ENCODE measurements around the gene HSD11B2.

HSD11B2 gene

DNA sequence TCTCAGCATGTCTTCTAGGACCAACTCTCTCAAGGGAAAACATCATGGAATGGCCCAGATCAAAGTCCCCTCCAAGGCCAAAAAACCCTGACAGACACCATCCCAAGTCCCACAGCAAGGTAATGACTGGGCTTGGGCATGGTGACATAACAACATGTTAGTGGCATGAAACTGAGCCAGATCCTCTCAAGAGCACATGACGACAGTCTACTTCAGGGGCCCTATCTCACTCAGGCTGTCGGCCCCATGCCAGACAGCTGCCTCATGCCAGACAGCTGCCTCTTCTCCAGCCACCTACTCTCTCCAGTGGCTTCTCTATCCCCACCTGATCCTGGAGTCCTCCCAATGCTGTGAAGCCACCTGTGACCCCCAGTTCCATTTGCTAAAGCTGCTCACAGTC lies 18.4 kb downstream of the HSD11B2 start:
- H3K27ac ChIP-seq (ENCODE audit: low read depth, low read length): no peak overlapping the region
- H3K9ac ChIP-seq (ENCODE audit: low read length in 5 of 5): peak overlapping the region in 2 of 5 donors; percentile 27 to 30
- no peaks in the 10 kb centered on the region for H3K9me3 ChIP-seq (ENCODE audit: control insufficient read depth in 5 of 5, low read length in 5 of 5)
- H3K4me3 ChIP-seq (ENCODE audit: low read depth in 1 of 5, low read length in 5 of 5): no peak overlapping the region
- peaks cover 0 to 63% (median 25%) of the 10 kb centered on the region in 5 donors for H3K36me3 ChIP-seq (ENCODE audit: control insufficient read depth in 5 of 5, insufficient read depth in 5 of 5, low read length in 5 of 5)
- H3K27me3 ChIP-seq (ENCODE audit: control insufficient read depth in 5 of 5, insufficient read depth in 4 of 5, low read length in 5 of 5): no peaks in the 10 kb centered on the region
- peaks cover 21 to 73% (median 66%) of the 10 kb centered on the region in 5 donors for H3K4me1 ChIP-seq (ENCODE audit: control insufficient read depth in 5 of 5, insufficient read depth in 5 of 5, low read length in 5 of 5)

DNA sequence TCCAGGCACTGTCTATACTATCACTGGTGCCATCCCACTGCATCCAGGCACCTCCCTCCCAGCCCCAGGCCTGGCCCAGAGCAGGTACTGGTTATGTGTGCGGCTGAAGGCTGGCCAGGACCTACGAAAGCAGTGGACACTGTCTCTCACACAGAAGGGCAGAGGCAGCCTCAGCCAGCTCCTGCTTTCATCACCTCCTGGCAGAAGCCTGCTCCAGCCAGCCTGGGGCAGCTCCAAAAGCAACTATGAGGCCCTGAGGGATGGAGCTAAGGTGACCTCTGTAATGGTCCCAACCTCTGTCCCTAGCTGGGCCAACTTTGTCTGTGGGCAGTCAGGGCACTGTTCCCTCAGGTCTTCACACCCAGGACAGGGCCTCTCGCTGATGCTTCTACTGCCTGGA lies 18.8 kb downstream of the HSD11B2 start:
- H3K9ac ChIP-seq (ENCODE audit: low read length in 5 of 5): peak overlapping the region in 2 of 5 donors; percentile 27 to 30
- no peaks in the 10 kb centered on the region for H3K9me3 ChIP-seq (ENCODE audit: control insufficient read depth in 5 of 5, low read length in 5 of 5)
- H3K4me3 ChIP-seq (ENCODE audit: low read depth in 1 of 5, low read length in 5 of 5): no peak overlapping the region
- H3K27ac ChIP-seq (ENCODE audit: low read depth, low read length): no peak overlapping the region
- no peaks in the 10 kb centered on the region for H3K27me3 ChIP-seq (ENCODE audit: control insufficient read depth in 5 of 5, insufficient read depth in 4 of 5, low read length in 5 of 5)
- H3K4me1 ChIP-seq (ENCODE audit: control insufficient read depth in 5 of 5, insufficient read depth in 5 of 5, low read length in 5 of 5): peaks cover 21 to 68% (median 62%) of the 10 kb centered on the region in 5 donors
- peaks cover 0 to 59% (median 23%) of the 10 kb centered on the region in 5 donors for H3K36me3 ChIP-seq (ENCODE audit: control insufficient read depth in 5 of 5, insufficient read depth in 5 of 5, low read length in 5 of 5)

DNA sequence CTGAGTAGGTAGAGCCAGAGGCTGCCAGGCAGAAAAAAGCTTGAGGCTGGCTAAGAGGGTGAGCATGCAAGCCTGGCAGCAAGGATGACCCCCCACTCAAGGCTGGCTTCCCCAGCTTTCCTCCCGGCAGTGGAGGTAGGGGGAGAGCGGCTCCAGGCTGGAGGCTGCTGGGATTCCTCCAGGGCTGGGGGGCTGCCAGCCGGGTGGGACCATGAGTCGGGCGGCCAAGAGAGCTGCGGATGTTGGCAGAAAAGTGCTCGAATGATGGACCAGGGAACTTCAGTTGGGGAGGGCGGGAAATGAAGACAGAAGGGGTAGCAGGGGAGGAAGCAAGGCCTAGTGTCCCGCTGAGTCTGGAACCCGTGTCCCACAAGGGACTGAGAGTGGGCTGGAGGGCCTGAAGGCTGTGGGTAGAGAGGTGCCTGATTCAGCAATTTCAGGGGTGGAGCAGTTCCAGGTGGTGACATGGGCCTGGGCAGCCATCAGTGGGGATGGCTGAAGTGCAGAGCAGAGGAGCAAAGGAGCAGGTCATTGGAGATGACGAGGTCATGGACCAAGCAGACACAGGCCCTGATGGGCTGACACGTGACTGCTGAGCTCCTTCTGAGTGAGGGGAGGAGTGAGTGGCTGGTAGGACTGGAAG lies 20.3 kb downstream of the HSD11B2 start:
- no peak overlapping the region for H3K27ac ChIP-seq (ENCODE audit: low read depth, low read length)
- H3K9ac ChIP-seq (ENCODE audit: low read length in 5 of 5): no peak overlapping the region
- no peaks in the 10 kb centered on the region for H3K9me3 ChIP-seq (ENCODE audit: control insufficient read depth in 5 of 5, low read length in 5 of 5)
- H3K4me3 ChIP-seq (ENCODE audit: low read depth in 1 of 5, low read length in 5 of 5): no peak overlapping the region
- no peaks in the 10 kb centered on the region for H3K27me3 ChIP-seq (ENCODE audit: control insufficient read depth in 5 of 5, insufficient read depth in 4 of 5, low read length in 5 of 5)
- peaks cover 16 to 57% (median 48%) of the 10 kb centered on the region in 5 donors for H3K4me1 ChIP-seq (ENCODE audit: control insufficient read depth in 5 of 5, insufficient read depth in 5 of 5, low read length in 5 of 5)
- peaks cover 0 to 49% (median 23%) of the 10 kb centered on the region in 5 donors for H3K36me3 ChIP-seq (ENCODE audit: control insufficient read depth in 5 of 5, insufficient read depth in 5 of 5, low read length in 5 of 5)

DNA sequence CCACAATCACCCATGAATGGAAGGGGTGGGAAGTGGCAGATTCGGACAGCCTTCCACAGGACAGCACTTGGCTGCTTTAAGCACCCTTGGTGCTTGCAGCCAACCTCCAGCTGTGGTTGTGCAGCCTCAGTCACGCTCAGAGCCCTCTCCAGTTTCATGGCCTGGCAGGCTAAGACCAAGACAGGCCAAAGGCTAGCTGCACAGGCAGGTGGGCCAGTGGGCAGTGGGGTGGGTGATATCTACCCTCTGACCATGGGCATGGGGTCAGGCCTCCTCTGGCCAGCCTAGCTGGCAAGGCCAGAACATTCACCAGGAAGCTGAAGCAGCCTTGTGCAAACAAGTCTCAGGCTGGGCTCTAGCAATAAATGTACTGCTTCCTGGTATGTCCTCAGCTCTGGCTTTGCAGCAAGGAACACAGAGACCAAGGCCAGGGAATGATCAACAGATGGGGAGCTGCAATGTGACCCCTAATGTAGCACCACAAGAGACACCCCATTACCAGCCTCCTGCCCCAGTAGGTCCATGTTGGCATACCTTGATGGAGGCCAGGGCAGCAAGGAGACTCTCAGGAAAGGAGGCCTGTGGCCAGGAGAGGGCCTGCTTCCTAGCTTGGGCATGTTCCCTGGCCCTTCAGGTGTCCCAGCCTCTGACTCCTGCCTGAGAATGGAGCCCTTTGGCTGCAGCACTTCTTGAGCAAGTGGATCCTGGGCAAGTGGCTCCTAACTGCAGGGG lies 20.9 kb downstream of the HSD11B2 start:
- H3K36me3 ChIP-seq (ENCODE audit: control insufficient read depth in 5 of 5, insufficient read depth in 5 of 5, low read length in 5 of 5): peaks cover 0 to 46% (median 23%) of the 10 kb centered on the region in 5 donors
- H3K9me3 ChIP-seq (ENCODE audit: control insufficient read depth in 5 of 5, low read length in 5 of 5): no peaks in the 10 kb centered on the region
- H3K27ac ChIP-seq (ENCODE audit: low read depth, low read length): no peak overlapping the region
- no peak overlapping the region for H3K9ac ChIP-seq (ENCODE audit: low read length in 5 of 5)
- no peaks in the 10 kb centered on the region for H3K27me3 ChIP-seq (ENCODE audit: control insufficient read depth in 5 of 5, insufficient read depth in 4 of 5, low read length in 5 of 5)
- H3K4me3 ChIP-seq (ENCODE audit: low read depth in 1 of 5, low read length in 5 of 5): no peak overlapping the region
- H3K4me1 ChIP-seq (ENCODE audit: control insufficient read depth in 5 of 5, insufficient read depth in 5 of 5, low read length in 5 of 5): peaks cover 14 to 57% (median 48%) of the 10 kb centered on the region in 5 donors

DNA sequence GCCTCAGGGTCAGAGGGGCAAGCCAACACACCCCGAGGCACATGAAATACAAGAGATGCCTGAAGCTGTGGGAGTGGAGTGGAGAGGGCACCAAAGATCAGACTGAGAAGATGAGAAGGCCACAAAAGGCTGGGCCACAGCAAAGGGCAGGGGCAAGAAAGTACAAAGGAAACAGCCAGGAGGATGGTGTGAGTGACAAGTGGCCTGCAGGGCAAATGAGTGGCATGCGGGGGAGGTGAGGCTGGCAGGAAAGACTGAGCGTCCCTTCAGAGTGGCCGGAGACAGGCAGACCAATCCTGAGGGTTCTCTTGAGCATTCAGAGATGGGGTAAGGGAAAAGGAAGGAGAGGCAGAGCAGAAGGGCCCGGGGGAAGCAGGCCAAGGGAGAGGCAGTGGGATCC lies 23.2 kb downstream of the HSD11B2 start:
- Histone ChIP-seq H3K4me1 (ENCODE audit: control insufficient read depth in 5 of 5, insufficient read depth in 5 of 5, low read length in 5 of 5) (peaks cover 28 to 64% (median 59%) of the 10 kb centered on the region in 5 donors), H3K9ac (ENCODE audit: low read length in 5 of 5) (peak overlapping the region in 1 of 5 donors; percentile 4), H3K4me3 (ENCODE audit: low read depth in 1 of 5, low read length in 5 of 5) (no peak overlapping the region), H3K27me3 (ENCODE audit: control insufficient read depth in 5 of 5, insufficient read depth in 4 of 5, low read length in 5 of 5) (no peaks in the 10 kb centered on the region), H3K9me3 (ENCODE audit: control insufficient read depth in 5 of 5, low read length in 5 of 5) (no peaks in the 10 kb centered on the region), H3K27ac (ENCODE audit: low read depth, low read length) (no peak overlapping the region), H3K36me3 (ENCODE audit: control insufficient read depth in 5 of 5, insufficient read depth in 5 of 5, low read length in 5 of 5) (peaks cover 0 to 42% (median 21%) of the 10 kb centered on the region in 5 donors)

DNA sequence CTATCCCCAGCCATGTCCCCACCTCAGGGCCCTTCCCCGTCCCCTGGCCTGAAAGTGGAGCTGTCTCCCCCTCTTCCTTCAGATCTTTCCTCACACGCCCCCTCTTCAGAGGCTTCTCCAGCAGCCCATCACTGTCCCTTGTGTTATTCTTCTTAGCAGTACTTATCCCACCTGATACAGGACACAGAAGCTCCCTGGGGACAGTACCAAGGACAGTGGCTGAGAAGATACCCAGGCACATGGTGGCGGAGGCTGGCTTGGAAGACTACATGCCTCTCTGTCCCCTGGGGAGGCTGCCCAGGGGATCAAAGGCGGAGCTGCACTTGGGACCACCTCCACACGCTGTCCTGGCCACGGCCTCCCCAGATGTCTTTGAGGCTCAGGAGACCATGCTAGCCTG lies 23.9 kb downstream of the HSD11B2 start:
- H3K9ac ChIP-seq (ENCODE audit: low read length in 5 of 5): no peak overlapping the region

DNA sequence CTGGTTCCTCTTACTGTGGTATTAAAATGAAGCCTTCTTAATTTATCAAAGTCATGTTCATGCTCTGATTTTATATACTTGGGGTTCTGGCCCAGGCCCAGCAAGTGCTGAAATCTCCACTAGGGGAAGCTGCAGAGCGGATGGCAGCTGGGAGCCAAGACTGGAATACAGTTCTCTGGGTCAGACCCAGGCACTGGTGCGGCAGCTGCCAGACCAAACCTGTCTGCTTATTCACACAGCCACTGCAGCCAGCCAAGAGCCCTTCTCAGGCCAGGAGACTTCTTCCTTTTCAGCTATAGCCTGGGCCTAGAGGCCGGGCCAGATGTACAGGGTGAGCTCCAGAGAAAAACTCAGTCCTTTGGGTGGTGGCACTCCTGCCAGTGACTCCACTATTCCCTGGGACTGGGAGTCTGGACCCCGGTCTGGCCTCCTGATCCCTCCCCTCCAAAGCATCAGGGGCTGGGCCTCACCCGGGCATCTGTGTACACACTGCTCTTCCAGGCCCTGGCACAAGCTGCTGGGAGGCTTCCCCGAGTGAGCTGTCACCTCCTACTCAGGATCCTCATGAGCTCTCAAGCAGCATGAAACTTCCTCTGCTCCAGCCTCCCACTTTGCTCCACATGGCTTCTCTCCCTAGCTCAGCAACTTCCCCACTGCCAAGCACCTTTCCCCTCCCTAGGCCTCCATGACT lies 25.6 kb downstream of the HSD11B2 start:
- no peak overlapping the region for H3K4me3 ChIP-seq (ENCODE audit: low read depth in 1 of 5, low read length in 5 of 5)
- H3K4me1 ChIP-seq (ENCODE audit: control insufficient read depth in 5 of 5, insufficient read depth in 5 of 5, low read length in 5 of 5): peaks cover 35 to 64% (median 59%) of the 10 kb centered on the region in 5 donors
- no peaks in the 10 kb centered on the region for H3K9me3 ChIP-seq (ENCODE audit: control insufficient read depth in 5 of 5, low read length in 5 of 5)
- H3K27ac ChIP-seq (ENCODE audit: low read depth, low read length): no peak overlapping the region
- H3K27me3 ChIP-seq (ENCODE audit: control insufficient read depth in 5 of 5, insufficient read depth in 4 of 5, low read length in 5 of 5): no peaks in the 10 kb centered on the region
- peaks cover 0 to 28% (median 22%) of the 10 kb centered on the region in 5 donors for H3K36me3 ChIP-seq (ENCODE audit: control insufficient read depth in 5 of 5, insufficient read depth in 5 of 5, low read length in 5 of 5)
- H3K9ac ChIP-seq (ENCODE audit: low read length in 5 of 5): peak overlapping the region in 1 of 5 donors; percentile 50

More for the DNA sequence above, 23.9 kb downstream of the HSD11B2 start:
- no peaks in the 10 kb centered on the region for H3K9me3 ChIP-seq (ENCODE audit: control insufficient read depth in 5 of 5, low read length in 5 of 5)
- no peaks in the 10 kb centered on the region for H3K27me3 ChIP-seq (ENCODE audit: control insufficient read depth in 5 of 5, insufficient read depth in 4 of 5, low read length in 5 of 5)
- H3K36me3 ChIP-seq (ENCODE audit: control insufficient read depth in 5 of 5, insufficient read depth in 5 of 5, low read length in 5 of 5): peaks cover 0 to 36% (median 21%) of the 10 kb centered on the region in 5 donors
- H3K4me1 ChIP-seq (ENCODE audit: control insufficient read depth in 5 of 5, insufficient read depth in 5 of 5, low read length in 5 of 5): peaks cover 30 to 64% (median 59%) of the 10 kb centered on the region in 5 donors
- no peak overlapping the region for H3K27ac ChIP-seq (ENCODE audit: low read depth, low read length)
- H3K4me3 ChIP-seq (ENCODE audit: low read depth in 1 of 5, low read length in 5 of 5): no peak overlapping the region

DNA sequence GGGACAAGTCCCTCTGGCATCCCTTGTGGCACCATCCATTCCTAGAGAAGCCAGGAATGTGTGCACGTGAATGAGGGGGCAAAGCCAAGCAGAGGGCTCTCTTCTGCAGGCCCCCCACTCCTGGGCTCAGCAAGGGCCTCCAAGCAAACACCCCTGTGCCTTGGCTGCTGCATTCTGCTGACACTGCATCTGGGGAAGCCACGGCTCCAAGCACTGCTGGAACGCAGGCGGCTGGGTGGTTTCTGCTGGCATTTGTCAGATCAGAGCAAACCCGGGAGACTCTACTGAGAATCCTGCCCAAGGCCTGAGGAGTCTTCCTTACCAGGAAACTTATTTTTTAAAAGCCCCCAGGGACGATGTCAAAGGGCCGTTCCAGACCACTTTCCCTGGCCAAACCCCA lies 26.7 kb downstream of the HSD11B2 start:
- Histone ChIP-seq H3K4me1 (ENCODE audit: control insufficient read depth in 5 of 5, insufficient read depth in 5 of 5, low read length in 5 of 5) (peaks cover 37 to 66% (median 65%) of the 10 kb centered on the region in 5 donors), H3K36me3 (ENCODE audit: control insufficient read depth in 5 of 5, insufficient read depth in 5 of 5, low read length in 5 of 5) (peaks cover 0 to 21% (median 13%) of the 10 kb centered on the region in 5 donors), H3K9ac (ENCODE audit: low read length in 5 of 5) (peak overlapping the region in 1 of 5 donors; percentile 50), H3K27ac (ENCODE audit: low read depth, low read length) (peak overlapping the region; percentile 23), H3K4me3 (ENCODE audit: low read depth in 1 of 5, low read length in 5 of 5) (no peak overlapping the region), H3K9me3 (ENCODE audit: control insufficient read depth in 5 of 5, low read length in 5 of 5) (no peaks in the 10 kb centered on the region), H3K27me3 (ENCODE audit: control insufficient read depth in 5 of 5, insufficient read depth in 4 of 5, low read length in 5 of 5) (no peaks in the 10 kb centered on the region)

DNA sequence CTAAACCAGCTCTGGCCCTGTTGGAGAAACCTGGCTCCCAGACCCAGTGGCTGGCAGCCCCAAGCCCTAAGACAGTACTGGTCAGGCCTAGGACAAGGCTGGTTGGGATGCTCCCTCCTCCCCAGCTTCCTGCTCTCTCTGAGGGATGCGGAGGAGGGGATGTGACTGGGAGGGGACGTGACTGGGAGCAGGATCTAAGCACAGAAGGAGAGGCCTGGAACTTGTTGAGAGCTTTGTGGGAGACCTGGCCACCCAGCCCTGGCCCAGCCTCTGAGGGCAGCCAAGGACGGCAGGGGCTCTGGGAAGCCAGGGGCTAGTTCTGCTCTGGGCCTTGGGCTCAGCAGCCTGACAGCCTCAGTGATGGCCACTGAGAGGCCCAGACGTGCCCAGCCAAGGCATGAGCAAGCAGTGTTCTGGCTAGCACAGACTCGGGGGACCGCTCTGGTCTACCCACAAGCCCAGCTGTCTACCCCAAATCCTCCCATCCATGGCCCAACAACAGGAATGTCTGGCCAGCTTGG lies 27.3 kb downstream of the HSD11B2 start:
- Histone ChIP-seq H3K9ac (ENCODE audit: low read length in 5 of 5) (no peak overlapping the region), H3K9me3 (ENCODE audit: control insufficient read depth in 5 of 5, low read length in 5 of 5) (no peaks in the 10 kb centered on the region), H3K4me3 (ENCODE audit: low read depth in 1 of 5, low read length in 5 of 5) (no peak overlapping the region), H3K27me3 (ENCODE audit: control insufficient read depth in 5 of 5, insufficient read depth in 4 of 5, low read length in 5 of 5) (no peaks in the 10 kb centered on the region), H3K4me1 (ENCODE audit: control insufficient read depth in 5 of 5, insufficient read depth in 5 of 5, low read length in 5 of 5) (peaks cover 37 to 70% (median 65%) of the 10 kb centered on the region in 5 donors), H3K27ac (ENCODE audit: low read depth, low read length) (peak overlapping the region; percentile 23), H3K36me3 (ENCODE audit: control insufficient read depth in 5 of 5, insufficient read depth in 5 of 5, low read length in 5 of 5) (peaks cover 0 to 16% (median 7%) of the 10 kb centered on the region in 5 donors)

Data from subcutaneous abdominal adipose tissue (tissue), 5 donors.